ENCODE measurements around the gene TIAM2.

DNA sequence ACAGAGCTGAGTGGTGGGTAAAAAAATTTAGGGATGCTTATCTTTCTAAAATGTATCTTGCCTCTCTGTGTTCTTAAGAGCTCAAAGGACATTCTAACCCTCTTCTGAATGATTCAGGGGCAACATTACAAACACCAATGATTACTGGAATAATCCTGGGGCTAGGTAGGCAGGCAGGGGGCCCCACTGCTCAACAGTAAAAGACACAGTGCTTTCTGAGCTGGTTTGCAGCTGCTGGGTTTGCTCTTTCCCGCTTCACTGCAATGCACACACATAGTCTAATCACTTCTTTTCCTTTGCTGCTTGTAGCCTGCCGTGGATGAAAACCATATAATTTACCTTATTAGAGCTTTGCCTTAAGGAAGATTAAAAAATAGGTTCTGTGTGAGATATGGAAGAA, 292.6 kb downstream of the TIAM2 start:
- TF ChIP-seq SUZ12 (IDR thresholded peaks at IDR 0.05) (no peak), TARDBP (IDR thresholded peaks at IDR 0.05) (no peak), SP1 (IDR thresholded peaks at IDR 0.05) (no peak), ELF4 (IDR thresholded peaks at IDR 0.05) (no peak), LEF1 (IDR thresholded peaks at IDR 0.05; ENCODE audit: borderline replicate concordance) (no peak), FOXK2 (IDR thresholded peaks at IDR 0.05) (no peak), FOXM1 (IDR thresholded peaks at IDR 0.05; ENCODE audit: borderline replicate concordance) (no peak), HDGF (IDR thresholded peaks at IDR 0.05; ENCODE audit: borderline replicate concordance) (no peak), NFRKB (IDR thresholded peaks at IDR 0.05) (no peak)

Measured in HEK293T (cell line).